ENCODE data around the gene CD302. TPM values are rescaled to one million over a fixed set of nuclear protein-coding genes. Genes with fewer than 3 reads are reported as not detected.

Gene CD302
- total RNA-seq, 1 experiment from 2014 or later, result 0.68 TPM

- DNase-seq, result no peak
- Histone ChIP-seq H3K79me1 (ENCODE audit: insufficient read depth, low read depth, low read length, poor library complexity, severe bottlenecking) (no peaks in the 10 kb centered on the region), H3K14ac (ENCODE audit: insufficient read depth, low read length) (no peak overlapping the region), H4K5ac (ENCODE audit: insufficient read length, low read depth, low read length) (no peak overlapping the region), H4K8ac (replicated peaks; ENCODE audit: insufficient read length, low read depth, low read length) (no peak overlapping the region), H3K79me2 (ENCODE audit: insufficient read depth, low read length) (no peaks in the 10 kb centered on the region), H3K4me1 (ENCODE audit: insufficient read depth, low read length) (no peaks in the 10 kb centered on the region), H3K27ac (ENCODE audit: insufficient read length, low read depth, low read length) (no peak overlapping the region), H2AK5ac (ENCODE audit: insufficient read length, low read length) (no peak overlapping the region), H4K91ac (ENCODE audit: insufficient read length, low read depth, low read length) (no peak overlapping the region), H3K18ac (ENCODE audit: insufficient read length, low read depth, low read length) (no peak overlapping the region), H2BK5ac (ENCODE audit: insufficient read length, low read length) (no peak overlapping the region), H3K4me2 (ENCODE audit: insufficient read depth, insufficient read length, low read length) (no peak overlapping the region), H2AFZ (ENCODE audit: low read length) (no peak overlapping the region), H3K23ac (ENCODE audit: insufficient read length, low read depth, low read length) (no peak overlapping the region), H2BK120ac (ENCODE audit: low read depth, low read length, poor library complexity, severe bottlenecking) (no peak overlapping the region), H4K20me1 (ENCODE audit: control insufficient read depth, insufficient read depth, insufficient read length) (no peaks in the 10 kb centered on the region), H3T11ph (ENCODE audit: low read length) (no peak overlapping the region), H3K4ac (ENCODE audit: low read depth, low read length) (no peak overlapping the region), H2BK20ac (ENCODE audit: low read depth, low read length, poor library complexity, severe bottlenecking) (no peak overlapping the region), H3K9ac (ENCODE audit: extremely low read depth, insufficient read length, low read length) (no peak overlapping the region), H3K23me2 (ENCODE audit: insufficient read length, low read depth, low read length, poor library complexity, severe bottlenecking) (no peaks in the 10 kb centered on the region), H3K9me3 (ENCODE audit: control insufficient read depth, low read depth, low read length) (no peaks in the 10 kb centered on the region), H2BK15ac (ENCODE audit: low read depth, low read length) (no peak overlapping the region), H3K56ac (ENCODE audit: insufficient read length, low read depth, low read length) (no peak overlapping the region), H2BK12ac (ENCODE audit: insufficient read length, low read depth, low read length) (no peak overlapping the region), H3K27me3 (ENCODE audit: insufficient read depth, low read length) (no peaks in the 10 kb centered on the region)
- Mint-ChIP-seq H3K27me3 (ENCODE audit: low read depth) (peaks cover 6% of the 10 kb centered on the region), H3K4me1 (no peaks in the 10 kb centered on the region), H3K27ac (no peak overlapping the region), H3K9me3 (no peaks in the 10 kb centered on the region; a peak in 1 of 5 replicates), H3K4me3 (no peak overlapping the region), H3K36me3 (ENCODE audit: insufficient read depth in 1 of 3, low read depth in 3 of 3) (no peaks in the 10 kb centered on the region)
- no peak for TF ChIP-seq CTCF (conservative IDR thresholded peaks at IDR 0.05)
- WGBS (ENCODE audit: extremely low coverage, insufficient read length, low lambda C conversion rate), result no CpG with 5 or more reads among the region's 1 CpG
Observed at GRCh38 chr2:159817283-159817682, 19.3 kb upstream of the CD302 start.
